Activated CD4-positive, alpha-beta T cell treated with anti-CD3 and anti-CD28 coated beads, Interleukin-2, amount 50 U/mL, for 48 hours (primary cell): ENCODE results near the gene DBP.
"Not testable (repeated sequence)": the region's sequence is repeated elsewhere in the genome, so short reads cannot be mapped to it uniquely, and the experiment has no call there.

Experiments used
- DNase-seq, 2 experiments: peaks; one replicate each; pipeline ENCODE4 v3.0.0-alpha.2; 2020

DBP gene

DNA sequence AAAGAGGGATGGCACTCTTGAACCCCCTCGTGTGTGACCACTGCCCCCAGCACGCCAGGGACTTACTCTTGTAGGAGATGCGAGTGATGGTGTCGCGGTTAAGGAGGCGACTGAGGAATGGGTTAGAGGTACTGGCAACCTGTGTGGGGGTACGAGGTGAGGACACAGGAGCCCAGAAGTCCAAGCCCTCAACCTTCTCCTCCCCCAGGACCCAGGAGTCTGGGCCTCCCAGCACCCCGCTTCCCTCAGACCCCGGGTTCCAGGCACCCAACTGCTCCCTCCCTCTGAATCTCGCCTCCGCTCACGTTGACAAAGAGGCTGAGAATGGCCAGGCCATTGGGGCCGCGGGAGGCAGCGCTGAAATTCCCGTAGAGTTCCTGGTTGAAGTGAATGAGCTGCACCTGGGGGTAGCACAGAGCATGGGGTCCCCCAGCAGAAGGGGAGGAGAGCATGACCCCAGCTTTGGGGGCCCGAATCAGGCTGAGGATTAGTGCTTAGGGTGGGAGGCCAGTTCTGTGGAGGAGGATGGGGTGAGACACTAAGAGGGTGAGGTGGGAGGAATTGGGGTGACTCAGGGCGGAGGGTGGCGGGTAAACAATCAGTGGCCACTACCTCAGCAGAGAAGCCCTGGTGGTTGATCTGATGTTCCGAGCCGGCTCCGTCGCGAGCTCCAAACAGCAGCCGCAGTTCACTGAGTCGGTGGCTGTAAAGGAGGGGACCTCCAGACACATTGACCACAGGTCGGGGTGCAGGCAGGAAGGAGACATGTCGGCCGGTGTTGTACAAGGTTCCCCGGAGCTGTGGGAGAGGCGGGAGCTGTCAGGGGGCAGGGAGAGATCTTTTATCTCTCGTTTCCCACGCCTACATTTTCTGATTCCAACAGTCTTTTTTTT, 2.5 kb upstream of the DBP start:
- no peak for DNase-seq

DNA sequence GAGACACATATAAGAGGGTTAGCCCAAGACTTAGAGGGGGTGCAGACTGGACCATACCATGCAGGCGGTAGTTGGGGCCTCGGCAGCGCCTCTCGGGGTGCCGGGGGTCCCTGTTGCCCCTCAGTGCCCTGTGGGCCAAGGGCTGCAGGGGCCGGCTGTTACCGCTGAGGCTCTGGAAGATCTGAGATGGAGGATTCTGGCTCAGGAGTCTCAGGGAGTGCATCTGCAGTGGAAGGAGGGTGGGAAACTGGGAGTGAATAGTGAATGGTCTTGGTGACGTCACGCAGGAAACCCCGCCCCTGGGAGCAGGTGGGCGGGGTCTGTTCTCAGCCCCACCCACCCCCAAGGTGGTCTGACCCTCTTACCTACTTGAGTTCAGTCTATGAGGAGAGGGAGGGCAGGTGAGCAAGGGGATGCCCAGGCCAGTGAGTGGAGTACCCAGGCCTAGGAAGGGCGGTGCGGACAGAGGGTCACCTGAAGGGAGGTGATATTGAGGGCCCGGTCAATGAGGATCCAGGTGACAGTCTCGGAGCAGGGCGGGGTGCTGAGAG, 1.7 kb upstream of the DBP start:
- DNase-seq, result no peak

DNA sequence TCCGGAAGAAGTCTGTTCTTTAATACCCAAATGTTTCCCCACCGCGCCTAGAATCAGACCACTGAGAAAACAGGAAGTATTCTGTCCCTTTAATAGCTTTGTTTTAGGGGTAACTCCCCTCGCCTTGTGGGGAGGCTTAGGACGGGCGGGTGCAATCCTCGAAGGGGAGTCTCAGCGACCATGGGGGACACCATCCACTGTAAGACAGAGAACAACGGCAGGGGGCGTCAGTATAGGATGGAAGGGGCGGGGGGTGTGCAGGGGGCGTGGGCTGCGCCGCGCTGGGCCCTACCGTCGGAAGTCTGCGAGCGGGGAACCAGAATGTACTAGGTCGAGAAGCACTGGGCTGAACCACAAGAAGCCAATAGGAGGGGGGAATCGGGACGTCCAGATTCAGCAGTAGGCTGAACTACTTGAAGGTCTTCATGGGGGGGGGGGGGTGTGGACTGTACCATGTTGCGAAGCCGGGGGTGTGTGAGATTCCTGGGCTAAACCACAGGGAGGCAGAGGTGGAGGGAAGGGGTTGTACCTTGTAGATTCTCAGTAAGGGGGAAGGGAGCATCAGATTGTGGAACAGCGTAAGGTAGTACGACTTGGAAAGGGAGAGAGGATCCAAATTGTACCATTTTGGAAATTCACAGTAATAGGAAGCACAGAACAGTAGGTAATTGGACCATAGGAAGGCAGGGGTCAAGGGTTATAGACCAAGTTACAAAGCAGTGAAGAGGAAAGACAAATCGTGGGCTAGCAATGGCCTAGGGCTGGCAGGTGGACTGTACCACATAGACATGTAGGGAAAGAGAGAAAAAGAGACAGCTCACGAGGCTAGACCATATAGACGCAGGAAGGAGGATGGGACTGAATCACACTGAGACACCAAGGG, 1.0 kb upstream of the DBP start:
- peak; percentile 65 to 74 for DNase-seq

DNA sequence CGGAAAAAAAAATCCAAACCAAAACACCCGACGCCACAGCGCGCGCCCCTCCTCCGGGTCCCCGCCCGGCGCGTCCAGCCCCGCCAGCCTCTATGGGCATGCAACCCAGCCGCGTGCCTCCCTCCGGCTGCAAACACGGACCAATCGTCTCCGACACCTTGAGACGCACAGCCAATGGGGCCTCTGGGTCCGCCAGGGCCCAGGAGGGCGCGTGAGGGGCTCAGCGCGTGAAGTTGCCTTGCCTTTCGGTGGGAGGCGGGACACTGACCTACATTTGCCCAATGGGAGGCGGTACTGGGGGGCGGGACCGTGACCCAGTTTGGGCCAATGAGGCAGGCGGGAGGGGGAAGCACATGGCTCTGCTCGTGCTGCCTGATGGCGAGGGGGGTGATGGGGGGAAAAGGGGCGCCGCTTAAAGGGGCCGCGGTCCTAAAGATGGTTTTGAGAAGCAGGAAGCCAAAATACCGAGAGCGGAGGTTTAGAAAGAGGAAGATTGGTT, 319 bp upstream of the DBP start:
- peak; percentile 99 for DNase-seq

DNA sequence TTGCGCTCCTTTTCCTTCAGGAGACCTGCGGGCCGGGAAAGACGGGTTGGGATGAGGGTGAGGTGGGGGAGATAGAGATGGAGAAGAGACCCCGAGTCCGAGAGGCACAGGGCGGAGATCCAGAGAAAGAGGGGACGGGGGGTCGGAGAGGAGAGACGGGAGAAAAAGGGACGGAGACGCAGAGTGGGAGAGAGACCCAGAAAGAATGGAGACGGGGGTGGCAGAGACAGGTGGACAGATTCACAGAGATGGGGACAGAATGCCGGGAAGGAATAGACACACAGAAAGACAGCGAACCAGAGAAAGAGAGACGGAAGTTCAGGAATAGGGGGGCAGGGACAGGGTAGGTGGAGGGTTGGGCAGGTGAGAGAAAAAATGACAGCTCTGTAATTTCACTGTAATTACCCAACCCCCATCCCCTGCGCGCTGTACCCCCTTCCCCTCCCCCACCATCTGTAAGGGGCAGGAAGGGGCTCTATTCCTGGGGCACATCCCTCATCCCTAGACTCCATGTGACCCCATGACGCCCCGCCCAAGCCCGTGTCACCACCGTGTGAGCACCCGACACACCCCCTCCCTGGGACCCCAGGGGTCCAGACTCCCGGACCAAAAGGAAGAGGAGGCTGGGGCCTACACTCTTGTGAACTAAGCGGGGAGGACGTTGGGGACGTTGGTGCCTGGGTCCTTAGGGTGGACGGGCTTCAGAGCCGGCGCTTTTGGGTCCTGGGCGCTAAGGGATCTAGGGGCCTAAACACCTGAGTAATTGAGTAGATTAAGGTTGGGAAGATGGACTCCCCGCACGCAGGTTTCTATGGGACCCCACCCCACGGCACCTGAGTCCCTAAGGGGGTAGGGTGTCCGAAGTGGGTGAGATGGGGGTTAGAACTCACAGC, 967 bp downstream of the DBP start:
- DNase-seq, result no peak

DNA sequence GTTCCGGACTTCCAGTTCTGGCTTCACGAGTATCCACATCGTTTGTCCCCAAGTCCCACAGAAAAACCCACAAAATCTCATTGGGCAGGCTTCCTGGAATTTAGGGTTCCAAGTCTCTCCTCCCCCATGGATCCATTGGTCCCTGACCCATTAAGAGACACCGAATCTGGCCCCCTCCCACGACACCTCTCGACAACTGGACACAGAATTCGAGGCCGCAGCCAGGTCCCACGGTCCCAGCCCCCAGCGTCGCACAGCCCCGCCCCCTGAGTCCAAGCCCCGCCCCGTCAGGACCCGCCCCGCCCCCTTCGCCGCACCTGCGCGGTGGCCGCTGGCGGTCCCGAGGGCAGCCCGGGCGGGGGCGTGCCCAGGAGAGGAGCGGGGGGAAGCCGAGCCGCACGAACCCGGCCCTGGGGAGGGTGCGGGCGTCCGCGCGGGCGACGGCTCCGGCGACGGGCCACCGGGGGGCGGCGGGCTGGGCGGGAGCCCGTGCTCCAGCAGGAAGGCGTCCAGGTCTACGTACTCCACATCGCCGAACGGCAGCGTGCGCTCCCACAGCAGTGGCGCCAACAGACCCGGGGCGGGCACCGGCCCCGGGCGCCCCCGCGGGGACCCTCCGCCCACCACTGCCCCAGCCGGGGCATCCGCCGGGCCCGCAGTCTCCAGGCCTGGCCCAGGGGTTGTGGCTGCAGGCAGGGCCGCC, 1.8 kb downstream of the DBP start:
- peak; percentile 72 to 73 for DNase-seq

DNA sequence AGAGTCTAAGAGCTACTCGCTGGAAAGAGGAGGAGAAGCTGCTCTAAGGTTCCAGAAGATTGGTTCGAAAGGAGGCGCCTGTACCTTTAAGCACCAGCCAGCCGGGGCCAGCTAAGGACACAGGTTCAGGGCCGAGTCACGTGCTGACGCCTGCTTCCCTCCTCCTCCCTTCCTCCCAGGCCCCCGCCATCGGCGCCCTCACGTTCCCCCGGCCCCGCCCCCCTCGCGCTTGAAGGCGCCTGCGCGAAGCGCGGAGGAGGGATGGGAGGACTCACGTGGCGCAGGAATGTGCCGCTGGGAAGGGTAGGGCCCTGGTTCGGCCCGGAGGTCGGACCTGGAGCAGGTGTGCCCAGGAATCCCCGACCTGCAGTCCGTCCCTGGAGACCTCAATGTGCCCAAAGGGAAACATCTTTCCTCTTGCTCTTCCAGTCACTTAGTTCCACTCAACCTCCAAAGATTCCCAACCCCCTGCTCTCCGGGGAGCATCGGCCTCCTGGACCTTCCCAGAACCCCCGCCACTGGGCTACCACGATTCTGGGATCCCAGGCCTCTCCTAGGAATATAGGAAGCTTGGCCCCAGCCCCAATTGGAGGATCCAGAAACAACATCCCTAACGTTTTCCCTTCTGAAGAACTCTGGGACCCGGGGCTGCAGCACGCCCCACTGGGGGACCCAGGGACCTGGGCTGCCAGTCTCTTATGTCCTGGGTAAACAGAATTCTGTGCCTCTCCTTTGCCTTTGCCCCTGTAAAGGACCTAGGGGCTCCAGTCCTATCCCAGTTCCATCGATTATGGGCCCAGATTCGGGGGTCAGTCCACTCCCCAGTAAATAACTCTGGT, 2.5 kb downstream of the DBP start:
- DNase-seq, result peak; percentile 95 to 96

DNA sequence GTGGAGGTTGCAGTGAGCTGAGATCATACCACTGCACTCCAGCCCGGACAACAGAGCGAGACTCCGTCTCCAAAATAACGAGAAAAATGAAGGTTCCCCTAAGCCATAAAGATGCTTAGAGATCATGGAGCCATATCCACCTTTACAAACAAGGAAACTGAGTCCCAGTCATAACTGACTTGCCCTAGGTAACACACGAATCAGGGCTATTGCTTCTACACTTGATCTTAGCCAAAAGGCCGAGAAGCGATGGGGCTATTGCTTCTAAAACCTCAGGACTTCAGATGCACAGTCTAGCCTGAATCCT, 3.2 kb downstream of the DBP start:
- no peak for DNase-seq

DNA sequence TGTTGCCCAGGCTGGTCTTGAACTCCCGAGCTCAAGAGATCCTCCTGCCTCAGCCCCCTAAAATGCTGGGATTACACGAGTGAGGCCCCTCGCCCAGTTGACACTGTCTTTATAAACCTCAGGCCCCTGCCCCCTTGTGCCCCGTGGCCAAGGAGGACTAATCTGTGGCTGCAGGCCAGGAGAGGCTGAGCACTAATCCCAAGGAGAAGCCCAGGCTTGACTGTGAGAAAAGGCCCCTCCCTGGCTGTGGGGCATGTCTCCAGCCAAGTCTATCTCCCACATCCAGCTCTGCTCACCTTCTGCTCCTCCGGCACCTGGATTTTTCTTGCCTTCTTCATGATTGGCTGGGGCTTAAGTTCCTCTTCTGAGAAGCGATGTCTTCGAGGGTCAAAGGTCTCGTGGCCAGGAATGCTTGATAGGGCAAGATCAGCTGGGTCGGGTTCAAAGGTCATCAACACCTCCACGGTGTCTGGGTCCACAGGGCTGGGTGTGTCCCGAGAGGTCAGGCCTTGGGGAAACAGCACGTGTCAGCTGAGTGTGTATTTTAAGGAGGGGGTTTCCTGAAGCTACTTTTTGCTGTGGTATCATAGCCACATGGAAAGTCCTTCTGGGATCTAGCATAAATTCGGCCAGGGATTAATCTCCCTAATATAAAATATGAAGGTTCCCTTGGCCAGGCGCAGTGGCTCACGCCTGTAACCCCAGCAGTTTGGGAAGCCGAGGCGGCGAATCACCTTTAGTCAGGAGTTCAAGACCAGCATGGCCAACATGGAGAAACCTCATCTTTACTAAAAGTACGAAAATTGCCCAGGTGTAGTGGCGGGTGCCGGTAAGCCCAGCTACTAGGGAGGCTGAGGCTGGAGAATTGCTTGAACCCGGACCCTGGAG, 3.8 kb downstream of the DBP start:
- DNase-seq, result no peak

DNA sequence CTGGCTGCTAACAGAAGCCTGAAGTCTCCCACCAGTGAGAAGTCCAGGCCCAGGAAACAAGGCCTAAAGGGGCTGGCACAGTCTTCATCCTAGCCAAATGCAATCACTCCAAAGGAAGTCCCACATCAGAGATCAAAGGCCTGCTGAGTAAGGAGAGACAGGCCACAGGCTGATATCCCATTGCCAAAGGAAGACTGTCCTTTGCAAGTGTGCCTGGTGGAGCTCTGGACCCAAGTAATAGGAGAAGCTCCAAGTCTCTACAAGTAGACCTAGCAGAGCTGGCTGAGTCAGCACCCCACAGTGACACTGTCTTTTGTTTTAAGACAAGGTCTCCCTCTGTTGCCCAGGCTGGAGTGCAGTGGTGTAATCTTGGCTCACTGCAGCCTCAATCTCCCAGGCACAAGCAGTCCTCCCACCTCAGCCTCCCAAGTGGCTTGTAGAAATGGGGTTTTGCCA, 4.5 kb downstream of the DBP start:
- DNase-seq, result no peak

DNA sequence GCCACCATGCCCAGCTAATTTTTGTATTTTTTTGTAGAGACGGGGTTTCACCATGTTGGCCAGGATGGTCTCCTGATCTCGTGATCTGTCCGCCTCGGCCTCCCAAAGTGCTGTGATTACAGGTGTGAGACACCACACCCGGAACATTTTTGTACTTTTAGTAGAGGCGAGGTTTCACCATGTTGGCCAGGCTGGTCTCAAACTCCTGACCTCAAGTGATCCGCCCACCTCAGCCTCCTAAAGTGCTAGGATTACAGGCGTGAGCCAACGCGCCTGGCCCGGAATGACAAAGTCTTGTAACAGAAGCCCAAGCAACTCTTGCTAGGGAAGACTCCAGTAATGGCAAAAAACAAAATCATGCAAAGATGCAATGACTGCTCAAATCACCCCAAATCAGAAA, 4.9 kb downstream of the DBP start:
- DNase-seq, result not testable (repeated sequence)

DNA sequence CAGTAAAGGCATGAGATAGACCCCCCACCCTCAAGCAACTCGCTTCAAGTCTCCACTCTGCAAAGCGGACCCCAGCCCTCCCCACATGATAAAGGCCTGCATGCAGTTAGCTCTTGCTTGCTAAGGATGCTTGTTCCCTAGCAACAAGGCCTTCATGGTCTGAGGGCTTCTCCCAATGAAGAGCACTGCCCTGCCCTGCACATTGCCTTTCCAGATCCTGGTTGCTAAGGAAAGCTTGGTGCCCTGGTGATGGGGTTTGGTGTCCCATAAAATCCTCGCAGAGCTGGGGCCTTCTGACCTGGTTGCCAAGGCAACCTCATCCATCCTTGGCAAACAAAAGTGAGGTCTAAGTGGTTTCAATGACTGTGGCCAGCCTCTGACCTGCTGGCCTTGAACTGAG, 6.0 kb downstream of the DBP start:
- DNase-seq, result no peak

DNA sequence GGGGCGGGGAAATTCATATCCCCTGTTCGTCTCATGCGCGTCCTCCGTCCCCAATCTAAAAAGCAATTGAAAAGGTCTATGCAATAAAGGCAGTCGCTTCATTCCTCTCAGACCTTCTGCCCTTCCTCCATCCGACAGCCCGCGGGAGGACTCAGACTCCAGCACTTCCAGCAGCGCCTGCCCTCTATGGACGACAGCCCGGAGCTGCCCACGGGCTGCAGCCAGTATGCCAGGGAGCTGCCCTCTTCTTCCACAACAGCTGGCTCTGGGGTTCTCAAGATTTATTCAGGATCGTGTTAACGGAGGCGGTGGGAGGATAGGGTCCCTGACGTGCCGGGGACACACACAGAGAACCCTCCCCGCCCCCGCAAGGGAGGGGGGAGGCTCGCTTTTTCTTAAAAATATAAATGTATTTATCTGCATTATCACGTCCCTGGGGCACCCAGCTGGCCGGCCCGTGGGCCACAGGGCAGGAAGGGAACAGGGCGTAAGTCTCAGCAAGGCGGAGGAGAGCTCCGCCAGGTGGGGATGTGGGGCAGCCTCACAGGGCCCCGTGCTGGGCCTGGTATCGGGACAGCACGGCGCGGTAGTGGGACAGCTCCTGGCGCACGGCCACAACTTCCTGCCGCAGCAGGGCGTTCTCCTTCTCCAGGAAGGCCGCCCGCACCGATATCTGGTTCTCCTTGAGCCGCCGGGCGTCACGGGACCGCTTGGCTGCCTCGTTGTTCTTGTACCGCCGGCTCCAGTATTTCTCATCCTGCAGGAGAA, 6.7 kb downstream of the DBP start:
- no peak for DNase-seq

DNA sequence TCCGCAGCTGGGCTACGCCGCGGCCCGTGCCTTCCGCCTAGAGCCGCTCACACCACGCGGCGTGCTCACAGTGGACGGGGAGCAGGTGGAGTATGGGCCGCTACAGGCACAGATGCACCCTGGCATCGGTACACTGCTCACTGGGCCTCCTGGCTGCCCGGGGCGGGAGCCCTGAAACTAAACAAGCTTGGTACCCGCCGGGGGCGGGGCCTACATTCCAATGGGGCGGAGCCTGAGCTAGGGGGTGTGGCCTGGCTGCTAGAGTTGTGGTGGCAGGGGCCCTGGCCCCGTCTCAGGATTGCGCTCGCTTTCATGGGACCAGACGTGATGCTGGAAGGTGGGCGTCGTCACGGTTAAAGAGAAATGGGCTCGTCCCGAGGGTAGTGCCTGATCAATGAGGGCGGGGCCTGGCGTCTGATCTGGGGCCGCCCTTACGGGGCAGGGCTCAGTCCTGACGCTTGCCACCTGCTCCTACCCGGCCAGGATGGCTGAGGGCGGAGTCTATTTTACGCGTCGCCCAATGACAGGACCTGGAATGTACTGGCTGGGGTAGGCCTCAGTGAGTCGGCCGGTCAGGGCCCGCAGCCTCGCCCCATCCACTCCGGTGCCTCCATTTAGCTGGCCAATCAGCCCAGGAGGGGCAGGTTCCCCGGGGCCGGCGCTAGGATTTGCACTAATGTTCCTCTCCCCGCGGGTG, 7.4 kb downstream of the DBP start:
- no peak for DNase-seq

DNA sequence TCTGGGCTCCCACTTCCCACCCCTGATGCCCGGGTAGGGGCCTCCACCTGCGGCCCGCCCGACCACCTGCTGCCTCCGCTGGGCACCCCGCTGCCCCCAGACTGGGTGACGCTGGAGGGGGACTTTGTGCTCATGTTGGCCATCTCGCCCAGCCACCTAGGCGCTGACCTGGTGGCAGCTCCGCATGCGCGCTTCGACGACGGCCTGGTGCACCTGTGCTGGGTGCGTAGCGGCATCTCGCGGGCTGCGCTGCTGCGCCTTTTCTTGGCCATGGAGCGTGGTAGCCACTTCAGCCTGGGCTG, 7.9 kb downstream of the DBP start:
- no peak for DNase-seq

DNA sequence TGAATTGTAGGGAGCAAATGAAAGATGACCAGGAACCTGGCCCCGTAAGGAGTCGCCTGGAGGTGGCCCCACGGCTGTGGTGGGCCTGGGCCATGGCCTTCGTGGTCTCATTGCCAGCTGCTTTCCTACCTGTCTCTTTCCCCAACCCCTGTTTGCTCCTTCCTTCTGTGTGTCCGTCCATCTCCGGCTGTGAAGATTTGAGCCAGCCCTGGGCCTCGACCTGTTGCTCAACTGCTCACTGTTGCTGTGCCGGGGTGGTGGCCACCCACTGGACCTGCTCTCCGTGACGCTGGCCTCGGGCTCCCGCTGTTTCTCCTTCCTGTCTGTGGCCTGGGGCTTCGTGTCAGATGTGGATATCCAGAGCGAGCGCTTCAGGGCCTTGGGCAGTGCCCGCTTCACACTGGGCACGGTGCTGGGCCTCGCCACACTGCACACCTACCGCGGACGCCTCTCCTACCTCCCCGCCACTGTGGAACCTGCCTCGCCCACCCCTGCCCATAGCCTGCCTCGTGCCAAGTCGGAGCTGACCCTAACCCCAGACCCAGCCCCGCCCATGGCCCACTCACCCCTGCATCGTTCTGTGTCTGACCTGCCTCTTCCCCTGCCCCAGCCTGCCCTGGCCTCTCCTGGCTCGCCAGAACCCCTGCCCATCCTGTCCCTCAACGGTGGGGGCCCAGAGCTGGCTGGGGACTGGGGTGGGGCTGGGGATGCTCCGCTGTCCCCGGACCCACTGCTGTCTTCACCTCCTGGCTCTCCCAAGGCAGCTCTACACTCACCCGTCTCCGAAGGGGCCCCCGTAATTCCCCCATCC, 8.5 kb downstream of the DBP start:
- DNase-seq, result no peak

DNA sequence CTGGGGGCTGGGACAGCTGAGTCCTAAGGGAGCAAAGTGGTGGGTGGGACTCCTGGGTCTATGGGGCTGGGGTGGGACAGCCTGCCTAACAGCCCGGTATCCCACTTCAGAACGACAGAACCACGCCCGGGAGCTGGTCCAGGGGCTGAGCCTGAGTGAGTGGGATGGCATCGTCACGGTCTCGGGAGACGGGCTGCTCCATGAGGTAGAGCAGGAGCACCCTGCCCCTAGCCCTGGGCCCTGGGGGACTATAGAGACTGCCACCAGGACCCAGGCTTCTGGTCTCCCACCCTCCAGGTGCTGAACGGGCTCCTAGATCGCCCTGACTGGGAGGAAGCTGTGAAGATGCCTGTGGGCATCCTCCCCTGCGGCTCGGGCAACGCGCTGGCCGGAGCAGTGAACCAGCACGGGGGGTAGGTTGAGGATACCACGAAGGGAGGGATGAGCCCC, 9.3 kb downstream of the DBP start:
- DNase-seq, result no peak
